ENCODE results near the gene GRM7.

GRCh38 chr3:6862880-6863195 lies 1.9 kb downstream of the GRM7 start:
- TF ChIP-seq POLR2A (IDR thresholded peaks at IDR 0.05) (no peak), CTCF (IDR thresholded peaks at IDR 0.05) (no peak), EP300 (IDR thresholded peaks at IDR 0.05) (no peak)
